ENCODE results near the gene PRSS23.
A peak's percentile ranks its signal among the peaks of the same experiment; 100 is the strongest.

Gene PRSS23

GRCh38 chr11:86801364-86801763 lies 1.0 kb downstream of the PRSS23 start:
- TF ChIP-seq CTCF (IDR thresholded peaks at IDR 0.05; ENCODE audit: insufficient read depth, low read length) = no peak
- no peak for TF ChIP-seq SPI1 (IDR thresholded peaks at IDR 0.05; ENCODE audit: borderline replicate concordance, low read depth)
- TF ChIP-seq POLR2AphosphoS5 (IDR thresholded peaks at IDR 0.05; ENCODE audit: low read depth) = no peak
- TF ChIP-seq REST (IDR thresholded peaks at IDR 0.05; ENCODE audit: insufficient replicate concordance, low read depth) = no peak
- TF ChIP-seq GABPA (IDR thresholded peaks at IDR 0.05; ENCODE audit: low read depth) = no peak
- Histone ChIP-seq H3K4me3 (replicated peaks; ENCODE audit: insufficient read depth, low read length) (no peak overlapping the region), H3K27me3 (ENCODE audit: insufficient read depth, poor library complexity, severe bottlenecking) (peaks cover 39% of the 10 kb centered on the region), H3K27ac (replicated peaks) (no peak overlapping the region)
- DNase-seq (ENCODE audit: low read depth in 1 of 2, low spot score in 1 of 2) = no peak

- TF ChIP-seq GABPA (IDR thresholded peaks at IDR 0.05; ENCODE audit: low read depth) (no peak), POLR2AphosphoS5 (IDR thresholded peaks at IDR 0.05; ENCODE audit: low read depth) (no peak), REST (IDR thresholded peaks at IDR 0.05; ENCODE audit: insufficient replicate concordance, low read depth) (no peak), SPI1 (IDR thresholded peaks at IDR 0.05; ENCODE audit: borderline replicate concordance, low read depth) (no peak), CTCF (IDR thresholded peaks at IDR 0.05; ENCODE audit: insufficient read depth, low read length) (no peak)
- Histone ChIP-seq H3K27ac (replicated peaks) (no peak overlapping the region), H3K4me3 (replicated peaks; ENCODE audit: insufficient read depth, low read length) (no peak overlapping the region), H3K27me3 (ENCODE audit: insufficient read depth, poor library complexity, severe bottlenecking) (peaks cover 39% of the 10 kb centered on the region)
- no peak for DNase-seq (ENCODE audit: low read depth in 1 of 2, low spot score in 1 of 2)
Observed at GRCh38 chr11:86802146-86802545, 1.8 kb downstream of the PRSS23 start.

GRCh38 chr11:86802601-86803051 lies 2.3 kb downstream of the PRSS23 start:
- H3K27me3 ChIP-seq (ENCODE audit: insufficient read depth, poor library complexity, severe bottlenecking) = peaks cover 39% of the 10 kb centered on the region
- H3K4me3 ChIP-seq (replicated peaks; ENCODE audit: insufficient read depth, low read length) = no peak overlapping the region
- TF ChIP-seq CTCF (IDR thresholded peaks at IDR 0.05; ENCODE audit: insufficient read depth, low read length) = peak; percentile 5
- no peak for TF ChIP-seq POLR2AphosphoS5 (IDR thresholded peaks at IDR 0.05; ENCODE audit: low read depth)
- no peak overlapping the region for H3K27ac ChIP-seq (replicated peaks)
- DNase-seq (ENCODE audit: low read depth in 1 of 2, low spot score in 1 of 2) = peak in 1 of 2 experiments; percentile 10

Data from HL-60 (cell line).